Measurements from ENCODE around the gene NPM3. TPM values are rescaled to one million over a fixed set of nuclear protein-coding genes. Genes with fewer than 3 reads are reported as not detected.

The NPM3 gene
- total and polyA plus RNA-seq, 2 of the 8 experiments (the other 6 are each of a cell fraction or from before 2014, with no cell fraction given) = 127 to 175 TPM

DNA sequence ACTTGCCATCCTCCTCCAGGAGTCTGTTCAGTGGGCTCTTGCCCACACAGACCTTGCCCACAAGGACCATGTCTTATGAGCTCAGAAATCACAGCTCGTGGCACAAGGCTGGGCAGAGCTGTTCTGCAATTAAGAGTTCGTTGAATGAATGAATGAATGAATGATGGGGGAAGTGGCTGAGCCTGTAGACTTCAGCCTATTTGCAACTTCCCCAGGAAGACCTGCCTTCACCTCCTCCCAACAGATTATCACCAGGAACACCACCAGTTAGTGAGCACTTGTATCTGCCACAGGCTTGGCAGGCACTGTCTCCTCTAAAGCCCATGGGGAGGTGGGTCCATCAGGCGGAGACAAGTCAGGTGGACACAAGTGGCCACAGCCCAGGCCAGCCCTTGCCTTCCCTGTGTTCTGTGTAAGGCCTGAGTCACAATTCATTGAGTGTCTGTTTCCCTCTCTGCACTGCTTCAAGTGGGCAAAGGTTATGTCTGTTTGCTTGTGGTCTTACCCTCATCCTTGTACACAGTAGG lies 5.6 kb downstream of the NPM3 start:
- DNase-seq (ENCODE audit: low read depth in 1 of 2, low spot score in 2 of 2) (no peak), FAIRE-seq (no peak)
- Histone ChIP-seq H4K91ac (replicated peaks; ENCODE audit: insufficient read length, low read length) (peak overlapping the region; percentile 22), H3K36me3 (ENCODE audit: control insufficient read depth in 2 of 4, insufficient read depth in 4 of 4, low read length in 3 of 4) (no peaks in the 10 kb centered on the region; a peak in 1 of 8 replicates), H3K9me3 (ENCODE audit: insufficient read depth in 2 of 2, low read depth in 1 of 2, low read length in 1 of 2) (no peaks in the 10 kb centered on the region), H3K23ac (ENCODE audit: insufficient read length) (no peak overlapping the region), H2BK15ac (ENCODE audit: low read length) (no peak overlapping the region), H2BK12ac (ENCODE audit: low read depth, low read length) (peak overlapping the region; percentile 29; the same call in 1 of the 2 replicates), H2AK5ac (ENCODE audit: low read depth, low read length) (no peak overlapping the region; the same call in 1 of the 2 replicates), H3K18ac (ENCODE audit: extremely low read depth, low read length) (no peak overlapping the region; the same call in 1 of the 2 replicates), H4K5ac (ENCODE audit: insufficient read length, low read depth, low read length) (no peak overlapping the region), H3K4me3 (ENCODE audit: extremely low read depth in 1 of 4, insufficient read depth in 2 of 4, low read depth in 3 of 4, low read length in 4 of 4) (no peak overlapping the region), H2AFZ (ENCODE audit: low read length) (no peak overlapping the region), H3K27ac (ENCODE audit: low read depth, low read length) (no peak overlapping the region), H3K9ac (replicated peaks in 1 of 4; ENCODE audit: extremely low read depth in 1 of 4, low read depth in 3 of 4, low read length in 3 of 4) (no peak overlapping the region), H4K8ac (ENCODE audit: extremely low read depth, insufficient read depth, low read length) (no peak overlapping the region), H2BK120ac (replicated peaks; ENCODE audit: low read depth, low read length) (no peak overlapping the region), H2BK20ac (ENCODE audit: low read length) (peak overlapping the region; percentile 2; the same call in 1 of the 2 replicates), H2BK5ac (ENCODE audit: low read depth, low read length) (no peak overlapping the region), H3K4me2 (ENCODE audit: insufficient read depth in 1 of 2, low read depth in 2 of 2, low read length in 2 of 2) (peak overlapping the region in 1 of 2 experiments; percentile 91; a peak in 1 of 4 replicates), H3K79me1 (ENCODE audit: low read depth, low read length) (peaks cover 7% of the 10 kb centered on the region), H3K79me2 (ENCODE audit: control insufficient read depth in 1 of 2, insufficient read depth in 2 of 2, low read length in 2 of 2) (peaks cover 0 to 5% of the 10 kb centered on the region in 2 experiments; a peak in 1 of 4 replicates), H3K23me2 (ENCODE audit: low read depth, low read length) (peaks cover 28% of the 10 kb centered on the region), H3K27me3 (replicated peaks in 1 of 4; ENCODE audit: control insufficient read depth in 3 of 4, extremely low read depth in 1 of 4, insufficient read depth in 3 of 4, low read length in 3 of 4) (peaks cover 47 to 69% (median 61%) of the 10 kb centered on the region in 4 experiments), H3K4ac (replicated peaks; ENCODE audit: insufficient read length, low read depth, low read length) (no peak overlapping the region), H3K56ac (replicated peaks; ENCODE audit: insufficient read length, low read depth, low read length) (no peak overlapping the region), H3K14ac (ENCODE audit: insufficient read length) (no peak overlapping the region), H4K20me1 (replicated peaks in 1 of 2; ENCODE audit: control insufficient read depth in 1 of 2, insufficient read depth in 2 of 2, low read length in 2 of 2) (peaks cover 15 to 29% of the 10 kb centered on the region in 2 experiments), H3K4me1 (replicated peaks in 1 of 4; ENCODE audit: control insufficient read depth in 3 of 4, insufficient read depth in 4 of 4, low read length in 3 of 4) (peaks cover 17 to 56% (median 37%) of the 10 kb centered on the region in 4 experiments)
- ChIA-PET CTCF (ENCODE audit: partially characterized antibody) (interaction anchor here (1.1 to 9.8 kb wide), 6 partner anchors 9 to 177 kb away, joined by 3 to 246 read pairs (median 10); partner anchors contain the start of gene FBXW4), POLR2A (ENCODE audit: partially characterized antibody) (no interaction called here)
- WGBS, 2 experiments (ENCODE audit: extremely low coverage in 1 of 2, insufficient coverage in 1 of 2, insufficient read length in 1 of 2, insufficient replicate concordance in 2 of 2, low coverage in 1 of 2, low lambda C conversion rate in 2 of 2, missing lambda C conversion rate in 1 of 2) = 88% methylated on average over 3 of the region's 3 CpGs; no CpG with 5 or more reads in 1 of the 2 experiments
- TF ChIP-seq CBX5 (IDR thresholded peaks at IDR 0.05; ENCODE audit: low read depth, low read length) = no peak
- no peak for TF ChIP-seq TBP (IDR thresholded peaks at IDR 0.05; ENCODE audit: low read depth, low read length)
- no peak for TF ChIP-seq SIN3A (conservative IDR thresholded peaks at IDR 0.05 in 1 of 2, IDR thresholded peaks at IDR 0.05 in 1 of 2; ENCODE audit: low read depth in 1 of 2, low read length in 2 of 2)
- no peak for TF ChIP-seq SP2 (IDR thresholded peaks at IDR 0.05; ENCODE audit: low read length)
- TF ChIP-seq RBBP5 (IDR thresholded peaks at IDR 0.05; ENCODE audit: borderline replicate concordance, low read depth, low read length) = no peak
- no peak for TF ChIP-seq RAD21 (IDR thresholded peaks at IDR 0.05 in 1 of 2, conservative IDR thresholded peaks at IDR 0.05 in 1 of 2; ENCODE audit: low read depth in 2 of 2, low read length in 2 of 2)
- no peak for TF ChIP-seq KDM4A (IDR thresholded peaks at IDR 0.05; ENCODE audit: low read depth, low read length, severe bottlenecking)
- TF ChIP-seq SAP30 (IDR thresholded peaks at IDR 0.05; ENCODE audit: insufficient read depth, insufficient replicate concordance, low read length) = no peak
- TF ChIP-seq BACH1 (IDR thresholded peaks at IDR 0.05; ENCODE audit: low read length) = no peak
- TF ChIP-seq MAFK (IDR thresholded peaks at IDR 0.05; ENCODE audit: low read depth, low read length) = no peak
- TF ChIP-seq HDAC6 (IDR thresholded peaks at IDR 0.05; ENCODE audit: low read depth, low read length) = no peak
- TF ChIP-seq MAX (IDR thresholded peaks at IDR 0.05) = no peak

Data from H1 (cell line).